Vagina (tissue), 2 donors: ENCODE measurements around the gene SCGN.

Experiments used
- CTCF ChIP-seq, 3 experiments: fragments of 450-650 bp in 2 of 3; fragments of 200-600 bp in 1 of 3; sonication (generic) in 1 of 3; IDR thresholded peaks; one replicate each; pipeline ENCODE4 v1.5.1; 2017 to 2019; ENCODE audit warnings: antibody characterized with exemption in 3 of 3, mild to moderate bottlenecking in 2 of 3, moderate library complexity in 2 of 3
- POLR2A ChIP-seq, 2 donors: fragments of 450-650 bp; IDR thresholded peaks; one replicate each; pipeline ENCODE4 v1.6.1; 2017; ENCODE audit warnings: antibody characterized with exemption in 2 of 2, mild to moderate bottlenecking in 2 of 2, moderate library complexity in 2 of 2
- POLR2AphosphoS5 ChIP-seq, 2 donors: sonication (generic); formaldehyde crosslinking; IDR thresholded peaks; one replicate each; pipeline ENCODE4 v1.9.0; 2017; ENCODE audit warnings: antibody characterized with exemption in 2 of 2, mild to moderate bottlenecking in 2 of 2, low read depth in 1 of 2; ENCODE audit not compliant: insufficient read depth in 1 of 2

GRCh38 chr6:25684565-25684964 is 32.5 kb downstream of the SCGN start:
- TF ChIP-seq POLR2A (IDR thresholded peaks at IDR 0.05) (no peak), POLR2AphosphoS5 (IDR thresholded peaks at IDR 0.05; ENCODE audit: insufficient read depth in 1 of 2, low read depth in 1 of 2) (no peak), CTCF (IDR thresholded peaks at IDR 0.05) (no peak)
